Astrocyte of the cerebellum (primary cell): ENCODE results near the gene MYL10.

Source experiments
- DNase-seq: peaks from one replicate; pipeline ENCODE4 v3.0.0-alpha.2; 2011; ENCODE audit warnings: low read depth
- H3K4me3 ChIP-seq: 2 replicates; pipeline ENCODE4 v1.5.1; 2011; ENCODE audit warnings: mild to moderate bottlenecking, low read depth, low read length, moderate library complexity
- CTCF ChIP-seq: IDR thresholded peaks from 2 replicates; pipeline ENCODE4 v1.5.1; 2012; ENCODE audit warnings: low read length, low read depth, moderate library complexity, mild to moderate bottlenecking; ENCODE audit errors: missing control alignments
- in situ Hi-C: cut with HindIII; loops from 2 replicates; pipeline ENCODE4 v1.10.0; 2017; ENCODE audit warnings: low sequenced_read_pairs

MYL10 gene

GRCh38 chr7:101595246-101595645 is 33.9 kb downstream of the MYL10 start:
- no peak for TF ChIP-seq CTCF
- in situ Hi-C loops = no loop called here
- H3K4me3 ChIP-seq = no peak overlapping the region
- DNase-seq = no peak

DNA sequence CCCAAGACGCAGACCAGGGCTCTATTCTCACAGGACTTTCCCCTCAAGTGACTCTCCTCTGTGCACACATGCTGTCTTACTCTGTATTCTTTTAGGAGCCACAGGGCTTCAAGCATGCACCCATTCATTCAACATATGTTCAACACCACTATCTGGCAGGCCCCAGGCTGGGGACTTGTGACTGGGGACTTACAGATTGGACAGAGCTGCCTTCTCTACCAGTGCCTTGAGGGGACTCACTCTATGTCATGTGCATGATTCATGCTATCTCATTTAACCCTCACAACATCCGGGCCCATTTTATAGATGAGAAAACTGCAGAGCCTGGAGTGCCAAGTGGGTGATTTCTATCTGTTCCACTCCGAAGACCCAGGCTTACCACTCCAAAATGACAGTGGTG is 34.3 kb downstream of the MYL10 start:
- no peak overlapping the region for H3K4me3 ChIP-seq
- no peak for DNase-seq
- in situ Hi-C loops = no loop called here
- TF ChIP-seq CTCF = no peak

DNA sequence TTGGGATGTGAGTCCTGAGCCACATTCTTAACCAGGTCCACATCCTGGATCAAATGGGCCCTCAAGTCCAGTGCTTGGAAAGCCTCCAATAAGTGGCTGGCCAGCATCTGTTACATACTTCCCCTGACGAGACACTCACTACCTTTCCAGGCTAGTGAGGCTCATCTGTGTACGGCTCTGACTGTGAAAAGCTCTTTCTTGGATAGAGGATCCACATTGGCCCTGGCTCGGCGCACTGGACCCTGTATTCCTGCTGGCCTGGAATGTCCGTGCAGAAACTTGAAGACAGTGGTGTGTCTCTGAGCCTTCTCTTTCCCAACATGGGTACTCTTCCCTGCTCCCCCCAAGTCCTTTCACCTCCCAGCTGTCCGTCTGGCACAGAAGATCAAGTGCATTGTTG is 35.5 kb downstream of the MYL10 start:
- TF ChIP-seq CTCF = no peak
- no peak for DNase-seq
- no peak overlapping the region for H3K4me3 ChIP-seq
- in situ Hi-C loops = no loop called here

- in situ Hi-C loops = no loop called here
- H3K4me3 ChIP-seq = no peak overlapping the region
- TF ChIP-seq CTCF = no peak
- no peak for DNase-seq
These were observed 37.6 kb downstream of the MYL10 start for GRCh38 chr7:101591504-101591903.

GRCh38 chr7:101590663-101591435 is 38.2 kb downstream of the MYL10 start:
- DNase-seq = no peak
- TF ChIP-seq CTCF = no peak
- in situ Hi-C loops = no loop called here
- no peak overlapping the region for H3K4me3 ChIP-seq

DNA sequence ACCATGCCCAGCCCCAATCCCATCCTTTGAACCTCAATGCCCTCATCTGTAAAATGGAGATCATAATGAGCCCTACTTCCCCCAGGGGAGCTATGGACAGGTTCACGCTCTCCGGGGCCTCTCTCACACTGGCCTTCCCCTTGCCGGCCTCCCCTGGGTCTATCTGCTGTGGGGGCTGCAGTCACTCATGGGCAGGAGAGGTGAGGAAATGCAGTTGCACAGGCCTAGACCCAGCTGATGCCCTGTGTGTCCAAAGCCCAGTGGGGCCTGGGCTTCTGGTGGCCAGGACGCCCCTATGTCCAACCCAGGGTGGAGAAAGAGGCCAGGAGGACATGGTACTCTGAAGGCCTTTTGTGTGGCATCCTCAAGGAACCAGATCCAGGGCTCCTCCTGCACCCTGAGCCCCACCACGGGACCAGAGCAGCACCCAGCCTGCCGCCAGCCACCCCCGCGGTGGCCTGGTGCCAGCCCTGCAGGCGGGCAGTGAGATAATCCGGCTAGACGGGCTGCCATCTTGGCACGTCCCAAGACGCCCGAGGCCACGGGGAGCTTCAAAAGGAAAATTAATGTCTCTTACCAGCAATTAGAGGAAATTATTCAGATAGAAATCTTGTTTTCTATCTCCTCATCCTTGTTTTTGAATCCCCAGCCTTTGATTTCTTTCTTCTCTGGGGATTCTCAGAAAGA is 39.0 kb downstream of the MYL10 start:
- H3K4me3 ChIP-seq = no peak overlapping the region
- in situ Hi-C loops = no loop called here
- DNase-seq = no peak
- no peak for TF ChIP-seq CTCF
